OCI-LY7 (cell line): ENCODE results near the gene NPEPPS.
"Not testable (repeated sequence)": the region's sequence is repeated elsewhere in the genome, so short reads cannot be mapped to it uniquely, and the experiment has no call there.

Experiments
- EZH2phosphoT487 ChIP-seq: fragments of 200-600 bp; sonication (generic); IDR thresholded peaks from 2 replicates; pipeline ENCODE4 v1.6.1; 2018; ENCODE audit warnings: low read depth, borderline replicate concordance, mild to moderate bottlenecking, mixed run types, antibody characterized with exemption, low read length, moderate library complexity, mixed read lengths
- TF ChIP-seq, protein P1 (sequence below): fragments of 200-600 bp; sonication (generic); conservative IDR thresholded peaks from 2 replicates; pipeline ENCODE4 v1.5.1; 2014; ENCODE audit warnings: mild to moderate bottlenecking, antibody characterized with exemption, low read length, moderate library complexity, mixed read lengths

- TF ChIP-seq, protein P1, sequence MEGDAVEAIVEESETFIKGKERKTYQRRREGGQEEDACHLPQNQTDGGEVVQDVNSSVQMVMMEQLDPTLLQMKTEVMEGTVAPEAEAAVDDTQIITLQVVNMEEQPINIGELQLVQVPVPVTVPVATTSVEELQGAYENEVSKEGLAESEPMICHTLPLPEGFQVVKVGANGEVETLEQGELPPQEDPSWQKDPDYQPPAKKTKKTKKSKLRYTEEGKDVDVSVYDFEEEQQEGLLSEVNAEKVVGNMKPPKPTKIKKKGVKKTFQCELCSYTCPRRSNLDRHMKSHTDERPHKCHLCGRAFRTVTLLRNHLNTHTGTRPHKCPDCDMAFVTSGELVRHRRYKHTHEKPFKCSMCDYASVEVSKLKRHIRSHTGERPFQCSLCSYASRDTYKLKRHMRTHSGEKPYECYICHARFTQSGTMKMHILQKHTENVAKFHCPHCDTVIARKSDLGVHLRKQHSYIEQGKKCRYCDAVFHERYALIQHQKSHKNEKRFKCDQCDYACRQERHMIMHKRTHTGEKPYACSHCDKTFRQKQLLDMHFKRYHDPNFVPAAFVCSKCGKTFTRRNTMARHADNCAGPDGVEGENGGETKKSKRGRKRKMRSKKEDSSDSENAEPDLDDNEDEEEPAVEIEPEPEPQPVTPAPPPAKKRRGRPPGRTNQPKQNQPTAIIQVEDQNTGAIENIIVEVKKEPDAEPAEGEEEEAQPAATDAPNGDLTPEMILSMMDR: not testable (repeated sequence)
- TF ChIP-seq EZH2phosphoT487: not testable (repeated sequence)
Measured at GRCh38 chr17:47531233-47531820, 419 bp downstream of the NPEPPS start.
